ENCODE data around the gene DOK7. TPM values are rescaled to one million over a fixed set of nuclear protein-coding genes. Genes with fewer than 3 reads are reported as not detected.

Gene DOK7
- total RNA-seq, 5 donors from 2014 or later (not counting 1 experiment from before 2014, with no cell fraction given), result 0.22 to 0.58 (median 0.36) TPM; not detected in 2

DNA sequence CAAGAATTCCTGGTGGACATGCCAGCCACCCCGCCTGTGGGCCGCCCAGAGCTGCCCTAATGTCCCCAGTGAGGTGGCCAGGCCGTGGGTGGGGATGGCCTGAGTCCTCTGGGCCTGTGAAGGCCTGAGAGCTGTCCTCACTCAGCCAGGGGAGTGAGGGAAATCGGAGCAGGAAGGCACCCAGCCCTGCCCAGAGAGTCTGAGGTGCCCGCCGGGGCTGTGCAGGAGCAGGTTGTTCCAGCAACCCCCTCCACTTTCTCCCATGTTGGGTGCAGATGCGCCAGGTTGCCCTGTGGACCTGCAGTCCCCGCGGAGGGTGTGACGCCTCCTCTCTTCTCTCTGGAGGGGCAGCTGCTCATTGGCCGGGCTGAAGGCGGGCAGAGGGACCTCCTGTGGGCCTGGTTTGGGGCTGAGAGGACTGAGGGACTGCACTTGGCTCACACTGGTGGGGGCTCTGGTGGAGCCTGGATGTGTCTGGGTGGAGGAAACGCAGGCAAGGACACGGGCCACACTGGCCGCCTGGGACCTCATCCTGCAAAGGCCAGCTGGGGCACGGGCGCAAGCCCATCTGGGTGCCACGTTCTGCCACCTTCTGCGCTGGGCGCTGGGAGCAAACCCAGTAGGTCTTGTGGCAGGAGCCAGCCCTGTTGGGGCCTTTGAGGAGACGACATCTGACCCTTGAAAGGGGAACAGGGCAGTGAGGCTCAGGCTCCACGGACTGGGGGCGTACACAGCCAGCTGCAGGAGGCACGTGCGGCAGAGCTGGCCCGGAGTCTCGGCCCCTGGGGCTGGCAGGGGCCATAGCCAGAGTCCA, 14.0 kb downstream of the DOK7 start:
- H3K27ac Mint-ChIP-seq, result no peak overlapping the region
- no peak overlapping the region for H3K4me3 ChIP-seq (ENCODE audit: control insufficient read depth in 1 of 2, extremely low read depth in 1 of 2, low read length in 1 of 2)
- ChIA-PET CTCF (no interaction called here), POLR2A (no interaction called here)
- no peak overlapping the region for H3K27ac ChIP-seq (ENCODE audit: low read length)
- no peak for ATAC-seq (replicated peaks in 1 of 4)
- no peak for DNase-seq
- H3K9me3 Mint-ChIP-seq, result no peaks in the 10 kb centered on the region
- WGBS (ENCODE audit: insufficient coverage), result 80% methylated on average over 23 of the region's 27 CpGs
- no peaks in the 10 kb centered on the region for H3K9me3 ChIP-seq
- H3K27me3 ChIP-seq (replicated peaks in 1 of 2; ENCODE audit: control insufficient read depth in 2 of 2, extremely low read depth in 1 of 2, insufficient read depth in 2 of 2, low read length in 1 of 2), result peaks cover 0 to 81% of the 10 kb centered on the region in 2 experiments
- peaks cover 0 to 5% of the 10 kb centered on the region in 2 experiments for H3K4me1 ChIP-seq (ENCODE audit: control insufficient read depth in 1 of 2, extremely low read depth in 1 of 2, insufficient read depth in 2 of 2, low read length in 2 of 2)
- no peak overlapping the region for H3K4me3 Mint-ChIP-seq
- peaks cover 13 to 27% of the 10 kb centered on the region in 2 donors for H3K27me3 Mint-ChIP-seq
- H3K36me3 Mint-ChIP-seq, result no peaks in the 10 kb centered on the region
- no peaks in the 10 kb centered on the region for H3K36me3 ChIP-seq (ENCODE audit: control insufficient read depth in 2 of 2, extremely low read depth in 1 of 2, insufficient read depth in 1 of 2, low read length in 1 of 2)
- no peaks in the 10 kb centered on the region for H3K4me1 Mint-ChIP-seq

DNA sequence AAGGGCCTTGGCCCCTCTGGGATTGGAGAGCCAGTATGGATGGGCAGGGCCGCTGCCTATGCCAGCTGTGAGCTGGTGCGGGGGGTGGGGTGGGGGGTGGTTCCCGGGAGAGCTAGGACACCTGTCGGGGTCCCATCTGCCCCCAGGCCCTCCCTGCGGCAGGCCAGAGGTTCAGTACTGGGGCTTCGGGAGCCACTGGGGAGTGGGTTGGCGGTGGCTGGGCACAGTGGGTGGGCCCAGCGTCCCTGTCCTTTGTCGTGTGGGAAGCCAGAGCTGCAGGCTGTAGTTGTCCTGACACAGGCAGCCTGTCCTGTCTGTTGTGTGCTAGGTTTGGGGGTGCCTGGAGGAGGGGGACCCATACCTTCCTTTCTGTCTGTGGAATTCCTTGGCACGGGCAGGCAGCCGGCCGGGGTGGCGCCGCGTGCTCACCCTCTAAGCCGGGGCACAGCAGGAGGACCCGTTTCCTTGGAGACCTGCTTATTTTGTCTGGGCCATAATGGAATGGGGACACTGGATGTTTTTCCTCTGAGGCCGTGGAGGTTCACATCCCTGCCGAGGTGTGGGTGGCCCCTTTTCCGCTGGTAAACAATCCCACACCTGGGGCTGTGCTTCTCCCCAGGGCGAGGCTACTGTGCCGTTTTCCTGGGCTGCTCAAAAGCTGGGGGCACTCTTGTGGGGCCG, 14.8 kb downstream of the DOK7 start:
- CTCF ChIA-PET, result interaction anchor here in 1 of 2 donors (0.7 kb wide), 1 partner anchor 440 kb away, joined by 3 read pairs; no protein-coding TSS in a partner anchor
- Mint-ChIP-seq H3K27ac (no peak overlapping the region), H3K4me3 (no peak overlapping the region), H3K9me3 (no peaks in the 10 kb centered on the region), H3K36me3 (no peaks in the 10 kb centered on the region), H3K27me3 (peaks cover 13 to 33% of the 10 kb centered on the region in 2 donors), H3K4me1 (no peaks in the 10 kb centered on the region)
- POLR2A ChIA-PET, result no interaction called here
- WGBS (ENCODE audit: insufficient coverage), result 78% methylated on average over 19 of the region's 23 CpGs
- DNase-seq (no peak), ATAC-seq (replicated peaks in 1 of 4) (no peak)
- no peak overlapping the region for H3K27ac ChIP-seq (ENCODE audit: low read length)
- H3K9me3 ChIP-seq, result no peaks in the 10 kb centered on the region
- H3K4me1 ChIP-seq (ENCODE audit: control insufficient read depth in 1 of 2, extremely low read depth in 1 of 2, insufficient read depth in 2 of 2, low read length in 2 of 2), result peaks cover 0 to 5% of the 10 kb centered on the region in 2 experiments
- H3K36me3 ChIP-seq (ENCODE audit: control insufficient read depth in 2 of 2, extremely low read depth in 1 of 2, insufficient read depth in 1 of 2, low read length in 1 of 2), result no peaks in the 10 kb centered on the region
- no peak overlapping the region for H3K4me3 ChIP-seq (ENCODE audit: control insufficient read depth in 1 of 2, extremely low read depth in 1 of 2, low read length in 1 of 2)
- H3K27me3 ChIP-seq (replicated peaks in 1 of 2; ENCODE audit: control insufficient read depth in 2 of 2, extremely low read depth in 1 of 2, insufficient read depth in 2 of 2, low read length in 1 of 2), result peaks cover 0 to 88% of the 10 kb centered on the region in 2 experiments

DNA sequence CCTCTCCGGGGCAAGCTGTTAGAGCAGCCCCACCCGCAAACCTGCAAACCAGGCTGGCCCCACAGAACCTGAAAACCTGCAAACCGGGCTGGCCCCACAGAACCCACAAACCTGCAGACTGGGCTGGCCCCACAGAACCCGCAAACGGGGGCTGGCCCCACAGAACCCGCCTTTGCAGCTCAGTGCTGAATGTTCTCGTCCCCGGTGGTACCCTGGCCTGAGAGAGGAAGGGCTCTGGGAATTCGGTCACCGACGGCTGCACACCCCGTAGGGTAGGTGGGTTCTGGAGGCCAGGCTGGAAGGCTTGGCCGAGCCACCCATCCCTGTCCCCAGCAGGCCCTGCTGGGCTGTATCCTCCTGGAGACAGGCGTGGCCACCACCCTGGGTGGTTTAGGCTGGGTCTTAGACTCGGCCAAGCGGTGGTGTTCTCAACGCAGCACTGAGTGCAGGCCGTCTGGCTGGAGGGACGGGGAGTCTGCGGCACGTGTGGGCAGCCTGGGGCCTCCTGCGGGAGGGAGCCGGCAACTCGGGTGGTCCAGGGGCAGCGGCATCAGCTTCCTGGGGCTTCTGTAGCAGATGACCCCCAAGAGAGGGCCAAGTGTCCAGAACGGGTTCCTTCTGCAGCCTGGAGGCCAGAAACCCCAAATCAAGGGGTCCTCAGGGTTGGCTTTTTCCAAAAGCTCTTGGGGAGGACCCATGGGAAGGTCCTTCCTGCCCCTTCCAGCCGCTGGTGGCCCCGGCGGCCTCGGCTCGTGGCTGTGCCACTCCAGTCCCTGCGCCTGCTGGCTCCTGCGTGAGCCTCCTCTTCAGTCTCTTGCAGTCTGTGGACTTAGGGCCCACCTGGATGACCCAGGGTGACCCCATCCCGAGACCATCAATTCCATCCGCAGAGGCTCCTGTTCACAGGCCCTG, 15.6 kb downstream of the DOK7 start:
- ChIA-PET CTCF (interaction anchor here in 1 of 2 donors (0.7 kb wide), 1 partner anchor 441 kb away, joined by 3 read pairs; no protein-coding TSS in a partner anchor), POLR2A (no interaction called here)
- Histone ChIP-seq H3K4me3 (ENCODE audit: control insufficient read depth in 1 of 2, extremely low read depth in 1 of 2, low read length in 1 of 2) (no peak overlapping the region), H3K27me3 (replicated peaks in 1 of 2; ENCODE audit: control insufficient read depth in 2 of 2, extremely low read depth in 1 of 2, insufficient read depth in 2 of 2, low read length in 1 of 2) (peaks cover 0 to 91% of the 10 kb centered on the region in 2 experiments), H3K4me1 (ENCODE audit: control insufficient read depth in 1 of 2, extremely low read depth in 1 of 2, insufficient read depth in 2 of 2, low read length in 2 of 2) (peaks cover 0 to 9% of the 10 kb centered on the region in 2 experiments), H3K27ac (ENCODE audit: low read length) (no peak overlapping the region), H3K9me3 (no peaks in the 10 kb centered on the region), H3K36me3 (ENCODE audit: control insufficient read depth in 2 of 2, extremely low read depth in 1 of 2, insufficient read depth in 1 of 2, low read length in 1 of 2) (no peaks in the 10 kb centered on the region)
- H3K27ac Mint-ChIP-seq, result no peak overlapping the region
- no peaks in the 10 kb centered on the region for H3K36me3 Mint-ChIP-seq
- no peaks in the 10 kb centered on the region for H3K9me3 Mint-ChIP-seq
- ATAC-seq (replicated peaks in 1 of 4), result no peak
- WGBS (ENCODE audit: insufficient coverage), result 82% methylated on average over 30 of the region's 35 CpGs
- no peak overlapping the region for H3K4me3 Mint-ChIP-seq
- H3K27me3 Mint-ChIP-seq, result peaks cover 13 to 37% of the 10 kb centered on the region in 2 donors
- H3K4me1 Mint-ChIP-seq, result no peaks in the 10 kb centered on the region
- no peak for DNase-seq

DNA sequence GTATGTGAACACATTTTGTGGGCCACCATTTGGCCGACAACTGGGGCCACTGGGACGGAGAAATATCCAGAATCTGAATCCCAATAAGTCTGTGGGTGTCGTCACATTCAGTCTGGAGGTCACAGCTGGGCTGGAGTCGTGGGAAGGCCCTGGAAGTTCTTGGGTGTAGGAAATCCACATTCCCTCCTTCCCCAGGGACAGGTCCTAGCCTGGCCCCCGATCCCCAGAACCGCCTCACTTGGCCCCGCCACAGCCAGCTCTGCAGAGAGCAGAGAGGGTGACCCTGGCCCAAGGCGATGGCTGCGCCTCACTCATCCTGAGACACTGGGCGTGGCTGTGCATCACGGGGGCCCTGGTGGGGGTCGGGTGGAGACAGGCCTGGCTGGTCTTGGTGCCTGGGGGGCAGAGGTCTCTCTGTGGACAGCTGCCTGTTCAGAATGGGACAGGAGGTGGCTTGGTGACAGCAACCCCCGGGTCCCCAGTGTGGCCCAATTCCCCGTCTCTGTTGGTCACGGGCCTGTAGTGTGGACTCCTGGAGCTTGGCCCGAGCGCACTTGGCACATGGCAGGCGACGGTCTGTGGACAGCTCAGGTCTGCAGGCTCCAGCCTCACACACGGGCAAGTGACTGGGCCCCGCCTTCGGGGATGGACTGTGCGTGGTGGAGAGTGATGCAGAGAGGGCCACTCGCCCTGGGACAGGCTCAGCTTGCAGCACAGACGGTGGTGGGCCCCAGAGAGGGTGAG, 16.4 kb downstream of the DOK7 start:
- Mint-ChIP-seq H3K27ac (no peak overlapping the region), H3K9me3 (no peaks in the 10 kb centered on the region), H3K4me3 (no peak overlapping the region), H3K36me3 (no peaks in the 10 kb centered on the region), H3K4me1 (peaks cover 0 to 3% (median 0%) of the 10 kb centered on the region in 3 donors), H3K27me3 (peaks cover 13 to 37% of the 10 kb centered on the region in 2 donors)
- POLR2A ChIA-PET, result no interaction called here
- DNase-seq, result no peak
- H3K36me3 ChIP-seq (ENCODE audit: control insufficient read depth in 2 of 2, extremely low read depth in 1 of 2, insufficient read depth in 1 of 2, low read length in 1 of 2), result no peaks in the 10 kb centered on the region
- peaks cover 0 to 17% of the 10 kb centered on the region in 2 experiments for H3K4me1 ChIP-seq (ENCODE audit: control insufficient read depth in 1 of 2, extremely low read depth in 1 of 2, insufficient read depth in 2 of 2, low read length in 2 of 2)
- WGBS (ENCODE audit: insufficient coverage), result 84% methylated on average over 15 of the region's 25 CpGs
- no peak overlapping the region for H3K27ac ChIP-seq (ENCODE audit: low read length)
- no peak for ATAC-seq (replicated peaks in 1 of 4)
- no peaks in the 10 kb centered on the region for H3K9me3 ChIP-seq
- peaks cover 0 to 92% of the 10 kb centered on the region in 2 experiments for H3K27me3 ChIP-seq (replicated peaks in 1 of 2; ENCODE audit: control insufficient read depth in 2 of 2, extremely low read depth in 1 of 2, insufficient read depth in 2 of 2, low read length in 1 of 2)
- CTCF ChIA-PET, result interaction anchor here in 1 of 2 donors (0.7 to 1.2 kb wide), 2 partner anchors 124 to 372 kb away, joined by 3 to 4 read pairs; no protein-coding TSS in a partner anchor
- no peak overlapping the region for H3K4me3 ChIP-seq (ENCODE audit: control insufficient read depth in 1 of 2, extremely low read depth in 1 of 2, low read length in 1 of 2)

DNA sequence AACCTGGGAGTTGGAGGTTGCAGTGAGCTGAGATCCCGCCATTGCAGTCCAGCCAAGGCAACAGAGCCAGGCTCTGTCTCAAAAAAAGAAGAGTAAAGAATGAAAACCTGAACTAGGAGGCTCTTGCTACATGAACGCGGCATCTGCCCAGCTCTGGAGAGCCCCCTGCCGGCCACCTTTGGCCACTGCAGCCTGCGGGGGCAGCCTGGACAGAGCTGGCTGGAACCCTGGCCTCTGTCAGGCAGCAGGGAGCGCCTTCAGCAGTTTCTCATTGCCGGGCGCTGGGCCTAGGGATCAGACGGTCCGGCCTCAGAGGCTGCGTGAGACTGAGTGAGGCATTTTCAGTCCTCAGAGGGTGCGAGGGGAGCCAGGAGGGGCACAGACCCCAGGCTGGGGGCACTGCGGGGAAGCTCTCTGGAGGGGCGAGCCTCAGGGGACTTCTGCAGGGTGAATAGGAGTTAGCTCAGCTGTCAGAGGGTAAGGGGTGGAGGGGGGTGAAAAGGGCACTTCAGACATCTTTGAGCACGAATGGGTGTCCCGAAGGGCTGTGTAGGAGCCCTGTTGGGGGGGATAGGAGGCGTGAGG, 17.5 kb downstream of the DOK7 start:
- Histone ChIP-seq H3K4me3 (ENCODE audit: control insufficient read depth in 1 of 2, extremely low read depth in 1 of 2, low read length in 1 of 2) (no peak overlapping the region), H3K9me3 (no peaks in the 10 kb centered on the region), H3K36me3 (ENCODE audit: control insufficient read depth in 2 of 2, extremely low read depth in 1 of 2, insufficient read depth in 1 of 2, low read length in 1 of 2) (no peaks in the 10 kb centered on the region), H3K27ac (ENCODE audit: low read length) (no peak overlapping the region), H3K27me3 (replicated peaks in 1 of 2; ENCODE audit: control insufficient read depth in 2 of 2, extremely low read depth in 1 of 2, insufficient read depth in 2 of 2, low read length in 1 of 2) (peaks cover 0 to 95% of the 10 kb centered on the region in 2 experiments), H3K4me1 (ENCODE audit: control insufficient read depth in 1 of 2, extremely low read depth in 1 of 2, insufficient read depth in 2 of 2, low read length in 2 of 2) (peaks cover 0 to 28% of the 10 kb centered on the region in 2 experiments)
- POLR2A ChIA-PET, result no interaction called here
- Mint-ChIP-seq H3K4me3 (no peak overlapping the region), H3K4me1 (peaks cover 0 to 6% (median 1%) of the 10 kb centered on the region in 3 donors), H3K9me3 (no peaks in the 10 kb centered on the region), H3K27me3 (peaks cover 13 to 36% of the 10 kb centered on the region in 2 donors), H3K36me3 (no peaks in the 10 kb centered on the region), H3K27ac (no peak overlapping the region)
- WGBS (ENCODE audit: insufficient coverage), result 19% methylated on average over 17 of the region's 17 CpGs
- ATAC-seq (replicated peaks in 1 of 4) (peak; percentile 68 to 81 (median 73)), DNase-seq (peak; percentile 22 to 75 (median 62))
- CTCF ChIA-PET, result interaction anchor here (0.7 to 1.2 kb wide), 6 partner anchors 125 to 374 kb away, joined by 3 to 6 read pairs (median 4); no protein-coding TSS in a partner anchor

Data from T-cell (primary cell).